B cell (primary cell): Measurements from ENCODE around the gene RIMS3.

Experiments
- CTCF ChIP-seq: fragments of 200-600 bp; IDR thresholded peaks from one replicate; pipeline ENCODE4 v1.8.0; 2022; ENCODE audit warnings: antibody characterized with exemption, mild to moderate bottlenecking
- EZH2 ChIP-seq: IDR thresholded peaks from 2 replicates; pipeline ENCODE4 v1.6.1; 2012; ENCODE audit warnings: borderline replicate concordance, low read depth, mild to moderate bottlenecking, moderate library complexity, low read length; ENCODE audit not compliant: insufficient read depth, poor library complexity, severe bottlenecking

GRCh38 chr1:40676501-40676900 lies 11.0 kb upstream of the RIMS3 start:
- TF ChIP-seq CTCF (no peak), EZH2 (no peak)
